ENCODE results near the gene WDR62.
"Not testable (repeated sequence)": the region's sequence is repeated elsewhere in the genome, so short reads cannot be mapped to it uniquely, and the experiment has no call there.

WDR62 gene

GRCh38 chr19:36121486-36122124, 66.9 kb downstream of the WDR62 start:
- Histone ChIP-seq H3K36me3 (replicated peaks; ENCODE audit: low read depth, low read length) (peaks cover 35% of the 10 kb centered on the region), H2AFZ (ENCODE audit: low read depth, low read length) (no peak overlapping the region), H3K27ac (ENCODE audit: low read length) (no peak overlapping the region), H3K4me1 (ENCODE audit: low read length) (peaks cover 7% of the 10 kb centered on the region; the same call in 1 of the 2 replicates), H3K9ac (ENCODE audit: low read length) (no peak overlapping the region), H4K20me1 (ENCODE audit: insufficient read depth, low read length) (no peaks in the 10 kb centered on the region), H3K4me3 (ENCODE audit: low read length) (no peak overlapping the region), H3K27me3 (ENCODE audit: low read depth, low read length) (no peaks in the 10 kb centered on the region), H3K9me3 (ENCODE audit: insufficient read depth, low read length) (no peaks in the 10 kb centered on the region), H3K4me2 (ENCODE audit: low read length) (no peak overlapping the region), H3K79me2 (ENCODE audit: low read length) (no peaks in the 10 kb centered on the region)
- no peak for TF ChIP-seq CTCF (IDR thresholded peaks at IDR 0.05; ENCODE audit: low read depth, low read length)
- TF ChIP-seq EZH2phosphoT487 (IDR thresholded peaks at IDR 0.05; ENCODE audit: low read depth): no peak

- Histone ChIP-seq H2AFZ (ENCODE audit: low read depth, low read length) (no peak overlapping the region), H3K4me1 (ENCODE audit: low read length) (peaks cover 12% of the 10 kb centered on the region; the same call in 1 of the 2 replicates), H3K4me2 (ENCODE audit: low read length) (no peak overlapping the region), H3K79me2 (ENCODE audit: low read length) (no peaks in the 10 kb centered on the region), H3K9ac (ENCODE audit: low read length) (no peak overlapping the region), H3K27ac (ENCODE audit: low read length) (no peak overlapping the region), H3K4me3 (ENCODE audit: low read length) (no peak overlapping the region), H4K20me1 (ENCODE audit: insufficient read depth, low read length) (no peaks in the 10 kb centered on the region), H3K9me3 (ENCODE audit: insufficient read depth, low read length) (no peaks in the 10 kb centered on the region), H3K27me3 (ENCODE audit: low read depth, low read length) (no peaks in the 10 kb centered on the region), H3K36me3 (replicated peaks; ENCODE audit: low read depth, low read length) (peaks cover 16% of the 10 kb centered on the region)
- TF ChIP-seq CTCF (IDR thresholded peaks at IDR 0.05; ENCODE audit: low read depth, low read length): no peak
- TF ChIP-seq EZH2phosphoT487 (IDR thresholded peaks at IDR 0.05; ENCODE audit: low read depth): no peak
These were observed 70.9 kb downstream of the WDR62 start for GRCh38 chr19:36125557-36125956.

GRCh38 chr19:36128392-36128736, 73.7 kb downstream of the WDR62 start:
- Histone ChIP-seq H3K4me1 (ENCODE audit: low read length) (peaks cover 17% of the 10 kb centered on the region; the same call in 1 of the 2 replicates), H2AFZ (ENCODE audit: low read depth, low read length) (peak overlapping the region; percentile 72), H3K9ac (ENCODE audit: low read length) (peak overlapping the region; percentile 77), H3K4me2 (ENCODE audit: low read length) (peak overlapping the region; percentile 92), H4K20me1 (ENCODE audit: insufficient read depth, low read length) (no peaks in the 10 kb centered on the region), H3K27ac (ENCODE audit: low read length) (peak overlapping the region; percentile 66), H3K27me3 (ENCODE audit: low read depth, low read length) (no peaks in the 10 kb centered on the region), H3K9me3 (ENCODE audit: insufficient read depth, low read length) (no peaks in the 10 kb centered on the region), H3K36me3 (replicated peaks; ENCODE audit: low read depth, low read length) (peaks cover 11% of the 10 kb centered on the region), H3K4me3 (ENCODE audit: low read length) (peak overlapping the region; percentile 77), H3K79me2 (ENCODE audit: low read length) (no peaks in the 10 kb centered on the region)
- TF ChIP-seq CTCF (IDR thresholded peaks at IDR 0.05; ENCODE audit: low read depth, low read length): no peak
- no peak for TF ChIP-seq EZH2phosphoT487 (IDR thresholded peaks at IDR 0.05; ENCODE audit: low read depth)

- not testable (repeated sequence) for H3K36me3 ChIP-seq (replicated peaks; ENCODE audit: low read depth, low read length); H3K27me3 ChIP-seq (ENCODE audit: low read depth, low read length); H2AFZ ChIP-seq (ENCODE audit: low read depth, low read length); H4K20me1 ChIP-seq (ENCODE audit: insufficient read depth, low read length); H3K4me2 ChIP-seq (ENCODE audit: low read length); H3K4me3 ChIP-seq (ENCODE audit: low read length); H3K27ac ChIP-seq (ENCODE audit: low read length); H3K9me3 ChIP-seq (ENCODE audit: insufficient read depth, low read length); H3K79me2 ChIP-seq (ENCODE audit: low read length); H3K9ac ChIP-seq (ENCODE audit: low read length)
- H3K4me1 ChIP-seq (ENCODE audit: low read length): peaks cover 19% of the 10 kb centered on the region
These were observed 76.5 kb downstream of the WDR62 start for GRCh38 chr19:36131221-36131620.

- not testable (repeated sequence) for H3K9me3 ChIP-seq (ENCODE audit: insufficient read depth, low read length); H3K4me2 ChIP-seq (ENCODE audit: low read length); H2AFZ ChIP-seq (ENCODE audit: low read depth, low read length); H3K27me3 ChIP-seq (ENCODE audit: low read depth, low read length); H3K79me2 ChIP-seq (ENCODE audit: low read length); H3K36me3 ChIP-seq (replicated peaks; ENCODE audit: low read depth, low read length); H3K9ac ChIP-seq (ENCODE audit: low read length); H3K27ac ChIP-seq (ENCODE audit: low read length); H3K4me3 ChIP-seq (ENCODE audit: low read length); H4K20me1 ChIP-seq (ENCODE audit: insufficient read depth, low read length)
- peaks cover 21% of the 10 kb centered on the region for H3K4me1 ChIP-seq (ENCODE audit: low read length)
These were observed 80.2 kb downstream of the WDR62 start for GRCh38 chr19:36134867-36135266.
